Measurements from ENCODE around the gene KRT32.

GRCh38 chr17:41418116-41418860 lies 48.9 kb downstream of the KRT32 start:
- TF ChIP-seq JUNB (CRISPR knock-in tag; conservative IDR thresholded peaks at IDR 0.05), result no peak
- TF ChIP-seq, protein P1, sequence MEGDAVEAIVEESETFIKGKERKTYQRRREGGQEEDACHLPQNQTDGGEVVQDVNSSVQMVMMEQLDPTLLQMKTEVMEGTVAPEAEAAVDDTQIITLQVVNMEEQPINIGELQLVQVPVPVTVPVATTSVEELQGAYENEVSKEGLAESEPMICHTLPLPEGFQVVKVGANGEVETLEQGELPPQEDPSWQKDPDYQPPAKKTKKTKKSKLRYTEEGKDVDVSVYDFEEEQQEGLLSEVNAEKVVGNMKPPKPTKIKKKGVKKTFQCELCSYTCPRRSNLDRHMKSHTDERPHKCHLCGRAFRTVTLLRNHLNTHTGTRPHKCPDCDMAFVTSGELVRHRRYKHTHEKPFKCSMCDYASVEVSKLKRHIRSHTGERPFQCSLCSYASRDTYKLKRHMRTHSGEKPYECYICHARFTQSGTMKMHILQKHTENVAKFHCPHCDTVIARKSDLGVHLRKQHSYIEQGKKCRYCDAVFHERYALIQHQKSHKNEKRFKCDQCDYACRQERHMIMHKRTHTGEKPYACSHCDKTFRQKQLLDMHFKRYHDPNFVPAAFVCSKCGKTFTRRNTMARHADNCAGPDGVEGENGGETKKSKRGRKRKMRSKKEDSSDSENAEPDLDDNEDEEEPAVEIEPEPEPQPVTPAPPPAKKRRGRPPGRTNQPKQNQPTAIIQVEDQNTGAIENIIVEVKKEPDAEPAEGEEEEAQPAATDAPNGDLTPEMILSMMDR (IDR thresholded peaks at IDR 0.05 in 2 of 3, conservative IDR thresholded peaks at IDR 0.05 in 1 of 3; ENCODE audit: insufficient read depth in 2 of 3, low read depth in 1 of 3, low read length in 3 of 3), result no peak
- TF ChIP-seq TFAP4 (CRISPR knock-in tag; IDR thresholded peaks at IDR 0.05; ENCODE audit: borderline replicate concordance), result no peak
- no peak for TF ChIP-seq ZNF174 (CRISPR knock-in tag; IDR thresholded peaks at IDR 0.05)
- TF ChIP-seq HDAC2 (IDR thresholded peaks at IDR 0.05), result no peak
- no peak for TF ChIP-seq ZKSCAN1 (IDR thresholded peaks at IDR 0.05; ENCODE audit: low read depth, low read length)
- TF ChIP-seq PRMT5 (CRISPR knock-in tag; IDR thresholded peaks at IDR 0.05), result no peak
- no peak for TF ChIP-seq ESRRA (IDR thresholded peaks at IDR 0.05; ENCODE audit: borderline replicate concordance, low read depth)
- TF ChIP-seq FOXK2 (conservative IDR thresholded peaks at IDR 0.05 in 1 of 2, IDR thresholded peaks at IDR 0.05 in 1 of 2; ENCODE audit: low read depth in 2 of 2), result no peak
- no peak for TF ChIP-seq MYNN (IDR thresholded peaks at IDR 0.05)
- no peak for TF ChIP-seq MYNN (CRISPR knock-in tag; IDR thresholded peaks at IDR 0.05)
- no peak for TF ChIP-seq NFXL1 (CRISPR knock-in tag; IDR thresholded peaks at IDR 0.05)
